ENCODE data around the gene DNAI1. TPM values are rescaled to one million over a fixed set of nuclear protein-coding genes. Genes with fewer than 3 reads are reported as not detected.

Gene DNAI1
- total RNA-seq, 4 donors from 2014 or later = not detected

- no peak for ATAC-seq (ENCODE audit: low FRiP score)
Observed at GRCh38 chr9:34563262-34563661, 104.7 kb downstream of the DNAI1 start.

DNA sequence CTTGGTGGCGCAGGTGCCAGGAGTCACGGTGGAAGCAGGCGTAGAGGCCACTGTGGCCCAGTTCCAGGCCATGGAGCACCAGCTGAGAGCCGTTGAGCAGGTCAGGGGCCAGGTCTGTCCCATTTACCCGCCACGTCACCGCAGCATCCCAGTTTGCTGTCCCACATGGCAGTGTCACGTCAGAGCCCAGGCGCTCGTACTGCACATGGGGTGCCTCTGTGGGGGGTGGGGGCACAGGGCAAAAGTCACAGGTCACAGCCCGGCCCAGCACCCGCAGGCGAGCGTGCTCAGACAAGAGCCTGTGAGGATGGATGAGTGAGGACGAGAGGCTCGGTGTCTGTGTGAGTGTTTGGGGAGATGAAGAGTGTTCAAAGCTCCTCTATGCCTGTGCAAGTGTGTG is 106.0 kb downstream of the DNAI1 start:
- DNase-seq (ENCODE audit: low spot score) (no peak), ATAC-seq (ENCODE audit: low FRiP score) (no peak)
- TF ChIP-seq, protein P1, sequence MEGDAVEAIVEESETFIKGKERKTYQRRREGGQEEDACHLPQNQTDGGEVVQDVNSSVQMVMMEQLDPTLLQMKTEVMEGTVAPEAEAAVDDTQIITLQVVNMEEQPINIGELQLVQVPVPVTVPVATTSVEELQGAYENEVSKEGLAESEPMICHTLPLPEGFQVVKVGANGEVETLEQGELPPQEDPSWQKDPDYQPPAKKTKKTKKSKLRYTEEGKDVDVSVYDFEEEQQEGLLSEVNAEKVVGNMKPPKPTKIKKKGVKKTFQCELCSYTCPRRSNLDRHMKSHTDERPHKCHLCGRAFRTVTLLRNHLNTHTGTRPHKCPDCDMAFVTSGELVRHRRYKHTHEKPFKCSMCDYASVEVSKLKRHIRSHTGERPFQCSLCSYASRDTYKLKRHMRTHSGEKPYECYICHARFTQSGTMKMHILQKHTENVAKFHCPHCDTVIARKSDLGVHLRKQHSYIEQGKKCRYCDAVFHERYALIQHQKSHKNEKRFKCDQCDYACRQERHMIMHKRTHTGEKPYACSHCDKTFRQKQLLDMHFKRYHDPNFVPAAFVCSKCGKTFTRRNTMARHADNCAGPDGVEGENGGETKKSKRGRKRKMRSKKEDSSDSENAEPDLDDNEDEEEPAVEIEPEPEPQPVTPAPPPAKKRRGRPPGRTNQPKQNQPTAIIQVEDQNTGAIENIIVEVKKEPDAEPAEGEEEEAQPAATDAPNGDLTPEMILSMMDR (IDR thresholded peaks at IDR 0.05) = no peak

More at GRCh38 chr9:34563262-34563661, 104.7 kb downstream of the DNAI1 start:
- DNase-seq (ENCODE audit: low spot score) = no peak
- TF ChIP-seq, protein P1 (IDR thresholded peaks at IDR 0.05) = no peak

GRCh38 chr9:34565856-34566255 is 107.3 kb downstream of the DNAI1 start:
- no peak for ATAC-seq (ENCODE audit: low FRiP score)
- TF ChIP-seq, protein P1 (IDR thresholded peaks at IDR 0.05) = no peak
- DNase-seq (ENCODE audit: low spot score) = no peak

DNA sequence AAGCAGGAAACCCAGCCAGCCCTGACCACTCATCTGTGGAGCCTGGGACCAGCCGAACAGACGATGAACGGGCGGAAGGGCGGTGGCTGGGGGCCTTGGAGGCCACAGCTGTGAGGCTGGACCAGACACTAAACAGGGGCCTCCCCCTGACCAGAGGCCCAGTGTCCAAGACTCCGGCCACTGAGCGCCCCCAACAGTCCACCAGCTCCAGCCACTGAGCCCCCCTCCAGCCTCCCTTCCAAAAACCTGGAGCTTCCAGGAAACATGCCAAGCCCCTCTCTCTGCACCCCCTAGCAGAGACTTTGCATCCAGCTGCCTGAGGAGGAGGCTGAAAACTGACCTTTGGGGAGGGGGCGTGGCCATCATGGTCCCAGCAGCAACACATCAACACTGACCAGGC is 107.7 kb downstream of the DNAI1 start:
- ATAC-seq (ENCODE audit: low FRiP score) (no peak), DNase-seq (ENCODE audit: low spot score) (no peak)
- TF ChIP-seq, protein P1 (IDR thresholded peaks at IDR 0.05) = no peak

GRCh38 chr9:34566972-34567371 is 108.4 kb downstream of the DNAI1 start:
- TF ChIP-seq, protein P1 (IDR thresholded peaks at IDR 0.05) = no peak
- no peak for DNase-seq (ENCODE audit: low spot score)
- no peak for ATAC-seq (ENCODE audit: low FRiP score)

DNA sequence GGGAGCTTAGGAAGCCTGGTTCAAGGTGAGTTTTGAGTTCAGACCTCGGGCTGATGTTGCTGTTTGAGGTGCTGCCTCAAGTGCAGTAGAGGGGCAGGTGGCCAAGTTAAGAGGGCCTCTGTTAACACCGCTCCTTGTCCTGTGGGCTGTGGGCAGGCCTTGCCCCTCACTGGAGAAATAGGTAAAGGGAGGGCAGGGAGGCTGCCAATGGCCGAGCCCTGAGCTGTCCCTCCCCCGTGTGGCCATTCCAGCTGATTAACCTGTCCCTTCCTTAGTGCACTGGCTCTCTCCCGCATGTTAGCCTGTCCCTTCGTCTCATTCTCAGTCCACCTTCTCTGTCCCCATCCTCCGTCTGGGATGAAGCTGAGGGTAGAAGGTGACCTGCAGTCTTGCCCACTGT is 109.5 kb downstream of the DNAI1 start:
- no peak for ATAC-seq (ENCODE audit: low FRiP score)
- DNase-seq (ENCODE audit: low spot score) = no peak
- TF ChIP-seq, protein P1 (IDR thresholded peaks at IDR 0.05) = no peak

- DNase-seq (ENCODE audit: low spot score) (no peak), ATAC-seq (ENCODE audit: low FRiP score) (no peak)
- TF ChIP-seq, protein P1 (IDR thresholded peaks at IDR 0.05) = no peak
Observed at GRCh38 chr9:34568774-34569173, 110.2 kb downstream of the DNAI1 start.
